Glutamatergic neuron (in vitro differentiated cells): Measurements from ENCODE around the gene RARS2. TPM values are rescaled to one million over a fixed set of nuclear protein-coding genes. Genes with fewer than 3 reads are reported as not detected.

Experiments
- DNase-seq: peaks from one replicate; pipeline ENCODE4 v3.0.0; 2022
- H3K27ac Mint-ChIP-seq: one replicate; pipeline ENCODE4 v1.8.0; 2020; ENCODE audit warnings: mild to moderate bottlenecking, mixed read lengths, inconsistent platforms; ENCODE audit not compliant: unreplicated experiment
- H3K27me3 Mint-ChIP-seq: one replicate; pipeline ENCODE4 v1.8.0; 2020; ENCODE audit warnings: mild to moderate bottlenecking, moderate library complexity, mixed read lengths, inconsistent platforms; ENCODE audit not compliant: unreplicated experiment
- H3K36me3 Mint-ChIP-seq: one replicate; pipeline ENCODE4 v1.8.0; 2020; ENCODE audit warnings: mild to moderate bottlenecking, mixed read lengths, inconsistent platforms; ENCODE audit not compliant: unreplicated experiment
- H3K4me1 Mint-ChIP-seq: one replicate; pipeline ENCODE4 v1.8.0; 2020; ENCODE audit warnings: mild to moderate bottlenecking, low read depth, mixed read lengths, inconsistent platforms; ENCODE audit not compliant: unreplicated experiment
- H3K4me3 Mint-ChIP-seq: one replicate; pipeline ENCODE4 v1.8.0; 2020; ENCODE audit warnings: mild to moderate bottlenecking, mixed read lengths, inconsistent platforms; ENCODE audit not compliant: unreplicated experiment
- H3K9me3 Mint-ChIP-seq: one replicate; pipeline ENCODE4 v1.8.0; 2020; ENCODE audit warnings: mild to moderate bottlenecking, moderate library complexity, mixed read lengths, inconsistent platforms; ENCODE audit not compliant: unreplicated experiment
- total RNA-seq: library from RNA; stranded (reverse); fragmentation: NEBNext Ultra II Directional; extraction: Animal tissue kit (Norgen Biotek cat#: 25700); gene quantifications from one replicate; pipeline ENCODE4 v1.2.1, GENCODE V29; 2021; ENCODE audit not compliant: unreplicated experiment
- TF ChIP-seq, protein P1 (sequence below): fragments of 200-600 bp; sonication (generic); IDR thresholded peaks from one replicate; pipeline ENCODE4 v1.5.0; 2021; ENCODE audit not compliant: partially characterized antibody, unreplicated experiment

The RARS2 gene
- total RNA-seq, 1 donor from 2014 or later: 42.0 TPM

DNA sequence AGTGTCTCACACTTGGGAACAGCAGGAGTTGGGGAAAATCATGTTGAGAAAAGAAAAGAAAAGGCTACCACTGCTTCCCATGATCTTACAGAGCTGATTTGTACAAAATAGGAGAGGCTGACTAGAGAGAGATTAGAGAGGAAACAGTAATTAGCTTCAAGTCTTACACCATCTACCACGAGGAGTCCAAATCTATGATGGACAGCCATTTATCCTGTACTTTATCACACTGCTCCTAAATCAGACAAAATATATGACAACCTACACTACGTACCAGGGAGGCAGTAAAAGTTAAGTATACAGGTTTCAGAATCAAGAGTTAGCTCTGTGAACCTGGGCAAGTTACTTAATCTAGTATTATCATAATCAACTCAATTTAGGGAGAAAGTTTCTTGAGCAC, 38.0 kb downstream of the RARS2 start:
- DNase-seq: no peak
- H3K27me3 Mint-ChIP-seq: no peaks in the 10 kb centered on the region
- H3K36me3 Mint-ChIP-seq: no peaks in the 10 kb centered on the region
- no peaks in the 10 kb centered on the region for H3K4me1 Mint-ChIP-seq
- TF ChIP-seq, protein P1, sequence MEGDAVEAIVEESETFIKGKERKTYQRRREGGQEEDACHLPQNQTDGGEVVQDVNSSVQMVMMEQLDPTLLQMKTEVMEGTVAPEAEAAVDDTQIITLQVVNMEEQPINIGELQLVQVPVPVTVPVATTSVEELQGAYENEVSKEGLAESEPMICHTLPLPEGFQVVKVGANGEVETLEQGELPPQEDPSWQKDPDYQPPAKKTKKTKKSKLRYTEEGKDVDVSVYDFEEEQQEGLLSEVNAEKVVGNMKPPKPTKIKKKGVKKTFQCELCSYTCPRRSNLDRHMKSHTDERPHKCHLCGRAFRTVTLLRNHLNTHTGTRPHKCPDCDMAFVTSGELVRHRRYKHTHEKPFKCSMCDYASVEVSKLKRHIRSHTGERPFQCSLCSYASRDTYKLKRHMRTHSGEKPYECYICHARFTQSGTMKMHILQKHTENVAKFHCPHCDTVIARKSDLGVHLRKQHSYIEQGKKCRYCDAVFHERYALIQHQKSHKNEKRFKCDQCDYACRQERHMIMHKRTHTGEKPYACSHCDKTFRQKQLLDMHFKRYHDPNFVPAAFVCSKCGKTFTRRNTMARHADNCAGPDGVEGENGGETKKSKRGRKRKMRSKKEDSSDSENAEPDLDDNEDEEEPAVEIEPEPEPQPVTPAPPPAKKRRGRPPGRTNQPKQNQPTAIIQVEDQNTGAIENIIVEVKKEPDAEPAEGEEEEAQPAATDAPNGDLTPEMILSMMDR: no peak
- H3K27ac Mint-ChIP-seq: no peak overlapping the region
- no peak overlapping the region for H3K4me3 Mint-ChIP-seq
- peaks cover under 1% of the 10 kb centered on the region for H3K9me3 Mint-ChIP-seq

DNA sequence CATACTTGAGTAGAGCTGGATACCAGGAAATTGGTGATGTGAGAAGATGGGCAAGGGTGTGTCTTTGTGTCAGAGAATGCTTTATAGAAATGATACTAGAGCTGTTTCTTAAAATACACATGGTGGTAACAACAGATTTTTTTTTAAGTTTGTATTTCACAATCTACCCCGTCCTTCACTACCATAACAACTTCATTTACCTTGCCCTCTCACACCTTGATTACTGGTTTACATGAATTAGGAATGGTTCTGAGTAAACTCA, 45.4 kb downstream of the RARS2 start:
- H3K9me3 Mint-ChIP-seq: peaks cover 4% of the 10 kb centered on the region
- peaks cover 11% of the 10 kb centered on the region for H3K36me3 Mint-ChIP-seq
- H3K4me1 Mint-ChIP-seq: no peaks in the 10 kb centered on the region
- H3K4me3 Mint-ChIP-seq: no peak overlapping the region
- H3K27me3 Mint-ChIP-seq: no peaks in the 10 kb centered on the region
- no peak overlapping the region for H3K27ac Mint-ChIP-seq
- DNase-seq: no peak
- TF ChIP-seq, protein P1: no peak

DNA sequence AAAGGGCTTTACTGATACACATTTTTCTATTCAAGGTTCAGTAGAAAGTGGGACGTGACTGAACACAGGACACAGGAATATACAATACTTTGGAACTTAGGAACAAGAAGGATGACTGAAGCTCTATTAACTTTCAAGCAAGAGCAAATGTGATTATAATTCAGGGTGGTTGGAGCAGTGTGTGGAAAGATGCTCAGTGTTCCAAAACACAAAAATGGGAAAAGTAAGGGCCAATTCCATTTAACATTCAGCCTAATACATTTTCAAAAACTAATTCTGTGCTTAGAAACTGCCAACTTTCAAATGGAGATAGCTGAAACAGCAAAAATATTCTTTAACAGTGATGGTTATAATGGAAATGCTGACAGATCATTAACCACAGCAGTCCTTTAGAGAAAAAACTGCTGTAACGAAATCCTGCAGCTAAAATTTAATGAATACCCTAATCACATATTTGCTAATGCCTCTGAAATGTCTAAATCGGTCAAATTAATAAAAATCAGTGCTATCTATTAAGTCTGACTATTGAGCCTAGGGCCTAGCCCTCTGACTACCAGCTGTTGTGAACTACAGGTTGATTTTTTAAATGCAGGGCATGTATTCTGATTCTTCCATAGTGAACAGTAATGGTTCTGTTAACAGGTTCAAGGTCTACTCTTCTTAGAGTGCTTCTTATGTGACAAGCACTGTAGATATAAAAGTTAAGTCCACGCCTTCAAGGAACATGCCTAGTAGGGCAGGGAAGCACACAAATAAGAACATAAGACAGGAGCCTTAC, 45.9 kb downstream of the RARS2 start:
- TF ChIP-seq, protein P1: no peak
- H3K36me3 Mint-ChIP-seq: peaks cover 15% of the 10 kb centered on the region

DNA sequence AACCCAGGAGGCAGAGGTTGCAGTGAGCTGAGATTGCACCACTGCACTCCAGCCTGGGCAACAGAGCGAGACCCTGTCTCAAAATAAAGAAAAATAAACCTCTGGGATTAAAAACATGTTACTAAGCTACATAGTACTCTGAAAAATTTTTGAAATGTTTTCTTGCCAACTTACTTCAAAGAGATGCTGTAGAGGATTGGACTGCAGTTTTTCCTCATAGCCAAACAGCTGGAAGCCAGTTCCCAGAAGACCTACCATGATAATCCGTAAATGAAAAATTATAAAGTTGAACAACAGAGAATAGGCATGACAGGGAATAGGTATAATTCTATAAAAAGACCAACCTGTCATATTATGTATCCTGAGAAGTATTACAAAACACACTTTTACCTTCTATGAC, 48.0 kb downstream of the RARS2 start:
- TF ChIP-seq, protein P1: no peak
- Mint-ChIP-seq H3K4me3 (no peak overlapping the region), H3K4me1 (no peaks in the 10 kb centered on the region), H3K27ac (no peak overlapping the region), H3K9me3 (peaks cover 5% of the 10 kb centered on the region), H3K27me3 (no peaks in the 10 kb centered on the region), H3K36me3 (peaks cover 15% of the 10 kb centered on the region)
- DNase-seq: no peak

More for the DNA sequence above, 45.9 kb downstream of the RARS2 start:
- H3K27me3 Mint-ChIP-seq: no peaks in the 10 kb centered on the region
- H3K4me3 Mint-ChIP-seq: no peak overlapping the region
- peaks cover 5% of the 10 kb centered on the region for H3K9me3 Mint-ChIP-seq
- no peaks in the 10 kb centered on the region for H3K4me1 Mint-ChIP-seq
- H3K27ac Mint-ChIP-seq: no peak overlapping the region
- DNase-seq: no peak

DNA sequence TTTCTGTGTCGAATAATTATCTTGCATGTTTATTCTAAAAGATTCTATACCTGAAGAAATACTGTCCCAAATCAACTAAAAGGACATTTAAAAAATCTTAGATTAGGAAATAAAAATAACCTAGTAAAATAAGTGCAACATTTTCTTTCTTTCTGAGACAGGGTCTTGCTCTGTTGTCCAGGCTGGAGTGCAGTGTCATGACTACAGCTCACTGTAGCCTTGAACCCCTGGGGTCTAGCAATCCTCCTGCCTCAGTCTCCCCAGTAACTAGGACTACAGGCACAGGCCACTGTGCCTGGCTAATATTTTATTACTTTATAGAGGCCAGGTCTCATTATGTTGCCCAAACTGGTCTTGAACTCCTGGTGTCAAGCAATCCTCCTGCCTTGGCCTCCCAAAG, 48.7 kb downstream of the RARS2 start:
- Mint-ChIP-seq H3K9me3 (peaks cover 5% of the 10 kb centered on the region), H3K27ac (no peak overlapping the region), H3K27me3 (no peaks in the 10 kb centered on the region), H3K36me3 (peaks cover 15% of the 10 kb centered on the region), H3K4me1 (no peaks in the 10 kb centered on the region), H3K4me3 (no peak overlapping the region)
- TF ChIP-seq, protein P1: no peak
- no peak for DNase-seq
